Articular chondrocyte of knee joint (primary cell): Measurements from ENCODE around the gene OXER1. TPM values are rescaled to one million over a fixed set of nuclear protein-coding genes. Genes with fewer than 3 reads are reported as not detected.

Experiments used
- small RNA-seq: library from RNA; depleted of rRNA; stranded (forward); fragments of <200 nt; gene quantifications from one replicate; pipeline ENCODE3, GENCODE V24; 2012
- total RNA-seq: library from RNA; depleted of rRNA; stranded (reverse); fragments of >200 nt; gene quantifications from 2 replicates; pipeline ENCODE4 v1.2.3, GENCODE V29; 2012

OXER1 gene
- total RNA-seq, result 0.13 and 0.65 TPM in 2 replicates

GRCh38 chr2:42764096-42764495 lies at the start of gene OXER1:
OXER1 (minus strand) TSS chr2:42764135; CDS start chr2:42764062, 73 bp downstream.

GRCh38 chr2:42792583-42793333 lies 28.8 kb upstream of the OXER1 start, which contains the start of gene HAAO:
HAAO (minus strand) TSS chr2:42792583; CDS start chr2:42792536, 47 bp downstream.

Small RNA genes lying within 50 kb of the gene (small RNA-seq; reads per million reads assigned to genes)
- gene RNU6-137P, result not detected

Other genes with a start within 250 kb of the OXER1 start
- gene MTA3, start 195.5 kb downstream of the OXER1 start, total RNA-seq, result 32.5 and 37.4 TPM in 2 replicates
- gene HAAO, start 28.4 kb upstream of the OXER1 start, total RNA-seq, result 4.1 and 7.1 TPM in 2 replicates